H9 (cell line): ENCODE data around the gene DTWD2. TPM values are rescaled to one million over a fixed set of nuclear protein-coding genes. Genes with fewer than 3 reads are reported as not detected.

Experiments used
- DNase-seq: peaks from one replicate; pipeline ENCODE4 v3.0.0-alpha.2; 2017
- H2AFZ ChIP-seq: one replicate; pipeline ENCODE4 v1.6.1; 2013; ENCODE audit warnings: mild to moderate bottlenecking, low read length, control low read depth, moderate library complexity
- H2AK5ac ChIP-seq: 2 replicates; pipeline ENCODE4 v1.6.1; 2013; ENCODE audit warnings: low read length, control low read depth, mixed read lengths; ENCODE audit not compliant: insufficient read length
- H2BK120ac ChIP-seq: one replicate; pipeline ENCODE4 v1.6.1; 2013; ENCODE audit warnings: low read depth, mild to moderate bottlenecking, low read length, control low read depth, inconsistent platforms; ENCODE audit not compliant: poor library complexity, severe bottlenecking
- H2BK12ac ChIP-seq: 2 replicates; pipeline ENCODE4 v1.6.1; 2013; ENCODE audit warnings: low read length, control low read depth, mixed read lengths, low read depth; ENCODE audit not compliant: insufficient read length
- H2BK15ac ChIP-seq: 2 replicates; pipeline ENCODE4 v1.6.1; 2013; ENCODE audit warnings: low read depth, low read length, control low read depth
- H2BK20ac ChIP-seq: one replicate; pipeline ENCODE4 v1.6.1; 2013; ENCODE audit warnings: low read depth, mild to moderate bottlenecking, low read length, control low read depth, inconsistent platforms; ENCODE audit not compliant: poor library complexity, severe bottlenecking
- H2BK5ac ChIP-seq: 2 replicates; pipeline ENCODE4 v1.6.1; 2013; ENCODE audit warnings: low read length, control low read depth, mixed read lengths; ENCODE audit not compliant: insufficient read length
- H3K14ac ChIP-seq: 2 replicates; pipeline ENCODE4 v1.6.1; 2013; ENCODE audit warnings: low read length, control low read depth; ENCODE audit not compliant: insufficient read depth
- H3K18ac ChIP-seq: 2 replicates; pipeline ENCODE4 v1.6.1; 2013; ENCODE audit warnings: low read depth, mild to moderate bottlenecking, mixed read lengths, low read length, control low read depth; ENCODE audit not compliant: insufficient read length
- H3K23ac ChIP-seq: 2 replicates; pipeline ENCODE4 v1.6.1; 2013; ENCODE audit warnings: low read length, control low read depth, mixed read lengths, low read depth; ENCODE audit not compliant: insufficient read length
- H3K23me2 ChIP-seq: 2 replicates; pipeline ENCODE4 v1.6.1; 2013; ENCODE audit warnings: low read depth, mild to moderate bottlenecking, mixed read lengths, low read length, control low read depth; ENCODE audit not compliant: insufficient read length, poor library complexity, severe bottlenecking
- H3K27ac ChIP-seq: 2 replicates; pipeline ENCODE4 v1.5.1; 2013; ENCODE audit warnings: low read length, control low read depth, mixed read lengths, low read depth; ENCODE audit not compliant: insufficient read length
- H3K27me3 ChIP-seq: 2 replicates; pipeline ENCODE4 v1.6.1; 2013; ENCODE audit warnings: low read length, control low read depth, inconsistent platforms; ENCODE audit not compliant: insufficient read depth
- H3K4ac ChIP-seq: 2 replicates; pipeline ENCODE4 v1.6.1; 2013; ENCODE audit warnings: low read depth, mild to moderate bottlenecking, control low read depth, inconsistent platforms, low read length, moderate library complexity
- H3K4me1 ChIP-seq: 2 replicates; pipeline ENCODE4 v1.6.1; 2013; ENCODE audit warnings: low read length, control low read depth, inconsistent platforms; ENCODE audit not compliant: insufficient read depth
- H3K4me2 ChIP-seq: 2 replicates; pipeline ENCODE4 v1.6.1; 2013; ENCODE audit warnings: low read length, control low read depth, mixed read lengths; ENCODE audit not compliant: insufficient read length, insufficient read depth
- H3K56ac ChIP-seq: 2 replicates; pipeline ENCODE4 v1.6.1; 2013; ENCODE audit warnings: low read depth, mild to moderate bottlenecking, mixed read lengths, low read length, control low read depth; ENCODE audit not compliant: insufficient read length
- H3K79me1 ChIP-seq: 2 replicates; pipeline ENCODE4 v1.6.1; 2013; ENCODE audit warnings: low read depth, mild to moderate bottlenecking, moderate library complexity, low read length, control low read depth, inconsistent platforms; ENCODE audit not compliant: insufficient read depth, poor library complexity, severe bottlenecking
- H3K79me2 ChIP-seq: 2 replicates; pipeline ENCODE4 v1.6.1; 2013; ENCODE audit warnings: low read length, control low read depth, inconsistent platforms; ENCODE audit not compliant: insufficient read depth
- H3K9ac ChIP-seq: 2 replicates; pipeline ENCODE4 v1.6.1; 2013; ENCODE audit warnings: low read length, control low read depth, mixed read lengths; ENCODE audit not compliant: insufficient read length; ENCODE audit errors: extremely low read depth
- H3K9me3 ChIP-seq: one replicate; pipeline ENCODE4 v1.6.1; 2013; ENCODE audit warnings: low read depth, low read length, inconsistent platforms; ENCODE audit not compliant: control insufficient read depth
- H3T11ph ChIP-seq: one replicate; pipeline ENCODE4 v1.6.1; 2013; ENCODE audit warnings: mild to moderate bottlenecking, low read length, control low read depth, inconsistent platforms
- H4K20me1 ChIP-seq: one replicate; pipeline ENCODE4 v1.6.1; 2013; ENCODE audit not compliant: control insufficient read depth, insufficient read length, insufficient read depth
- H4K5ac ChIP-seq: 2 replicates; pipeline ENCODE4 v1.6.1; 2013; ENCODE audit warnings: low read depth, mild to moderate bottlenecking, mixed read lengths, low read length, control low read depth; ENCODE audit not compliant: insufficient read length
- H4K8ac ChIP-seq: replicated peaks from 2 replicates; pipeline ENCODE4 v1.6.1; 2013; ENCODE audit warnings: low read length, control low read depth, mixed read lengths, low read depth; ENCODE audit not compliant: insufficient read length
- H4K91ac ChIP-seq: 2 replicates; pipeline ENCODE4 v1.6.1; 2013; ENCODE audit warnings: low read depth, mild to moderate bottlenecking, moderate library complexity, mixed read lengths, low read length, control low read depth; ENCODE audit not compliant: insufficient read length
- H3K27ac Mint-ChIP-seq, 3 experiments: 2 replicates in 2 of 3; 3 replicates in 1 of 3; pipeline ENCODE4 v1.8.0; 2020 to 2021; ENCODE audit warnings: mixed read lengths in 3 of 3, mild to moderate bottlenecking in 1 of 3, moderate library complexity in 1 of 3
- H3K27me3 Mint-ChIP-seq: 2 replicates; pipeline ENCODE4 v1.8.0; 2021; ENCODE audit warnings: low read depth, mild to moderate bottlenecking, moderate library complexity, mixed read lengths
- H3K36me3 Mint-ChIP-seq, 3 experiments: 2 replicates in 2 of 3; 3 replicates in 1 of 3; pipeline ENCODE4 v1.8.0; 2020 to 2021; ENCODE audit warnings: low read depth in 3 of 3, mixed read lengths in 3 of 3; ENCODE audit not compliant: insufficient read depth in 1 of 3
- H3K4me1 Mint-ChIP-seq, 2 experiments: 2 replicates each; pipeline ENCODE4 v1.8.0; 2020; ENCODE audit warnings: mixed read lengths in 2 of 2
- H3K4me3 Mint-ChIP-seq, 2 experiments: 2 replicates in 1 of 2; 3 replicates in 1 of 2; pipeline ENCODE4 v1.8.0; 2020 to 2021; ENCODE audit warnings: mild to moderate bottlenecking in 2 of 2, mixed read lengths in 2 of 2, moderate library complexity in 1 of 2
- H3K9me3 Mint-ChIP-seq, 2 experiments: 2 replicates in 1 of 2; 3 replicates in 1 of 2; pipeline ENCODE4 v1.8.0; 2020; ENCODE audit warnings: mild to moderate bottlenecking in 2 of 2, mixed read lengths in 2 of 2, moderate library complexity in 1 of 2
- WGBS: extraction: QIAGEN DNeasy Blood & Tissue Kit; methylation state at CpG from one replicate; pipeline ENCODE4 v1.1.7; 2013; ENCODE audit warnings: missing lambda C conversion rate, low lambda C conversion rate, mixed read lengths; ENCODE audit not compliant: insufficient read length; ENCODE audit errors: extremely low coverage; 5-methylcytosine and 5-hydroxymethylcytosine counted together
- total RNA-seq: library from RNA; stranded (reverse); gene quantifications from 2 replicates; pipeline ENCODE4 v1.2.1, GENCODE V29; 2021
- TF ChIP-seq, protein P1 (sequence below): fragments of 200-600 bp; sonication (generic); conservative IDR thresholded peaks from 3 replicates; pipeline ENCODE4 v1.8.0; 2021; ENCODE audit warnings: antibody characterized with exemption, mild to moderate bottlenecking

The DTWD2 gene
- total RNA-seq, 1 experiment from 2014 or later: 10.8 TPM

DNA sequence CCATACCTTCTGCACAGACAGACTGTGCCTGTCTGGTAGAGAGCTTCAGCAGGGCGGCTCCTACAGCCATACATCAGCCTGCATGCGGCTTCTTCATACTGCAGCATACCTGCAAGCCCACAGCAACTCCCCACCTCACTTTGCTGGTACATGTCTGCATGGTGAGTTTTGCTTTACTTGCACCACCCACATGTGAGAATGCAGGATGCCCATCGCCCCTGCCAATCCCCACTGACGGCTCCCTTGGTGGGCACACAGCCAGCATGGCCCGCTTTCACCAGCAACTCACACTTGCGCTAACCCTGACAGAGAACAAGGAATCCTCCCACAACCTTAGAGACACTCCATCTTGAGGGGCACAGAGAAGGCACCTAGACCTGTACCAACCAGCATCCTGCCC, 114.9 kb downstream of the DTWD2 start:
- no peak overlapping the region for H3T11ph ChIP-seq
- H3K4me1 Mint-ChIP-seq: peaks cover 8 to 10% of the 10 kb centered on the region in 2 experiments
- no peak overlapping the region for H2BK5ac ChIP-seq
- no peak overlapping the region for H2BK20ac ChIP-seq
- H2BK120ac ChIP-seq: no peak overlapping the region
- DNase-seq: no peak
- TF ChIP-seq, protein P1, sequence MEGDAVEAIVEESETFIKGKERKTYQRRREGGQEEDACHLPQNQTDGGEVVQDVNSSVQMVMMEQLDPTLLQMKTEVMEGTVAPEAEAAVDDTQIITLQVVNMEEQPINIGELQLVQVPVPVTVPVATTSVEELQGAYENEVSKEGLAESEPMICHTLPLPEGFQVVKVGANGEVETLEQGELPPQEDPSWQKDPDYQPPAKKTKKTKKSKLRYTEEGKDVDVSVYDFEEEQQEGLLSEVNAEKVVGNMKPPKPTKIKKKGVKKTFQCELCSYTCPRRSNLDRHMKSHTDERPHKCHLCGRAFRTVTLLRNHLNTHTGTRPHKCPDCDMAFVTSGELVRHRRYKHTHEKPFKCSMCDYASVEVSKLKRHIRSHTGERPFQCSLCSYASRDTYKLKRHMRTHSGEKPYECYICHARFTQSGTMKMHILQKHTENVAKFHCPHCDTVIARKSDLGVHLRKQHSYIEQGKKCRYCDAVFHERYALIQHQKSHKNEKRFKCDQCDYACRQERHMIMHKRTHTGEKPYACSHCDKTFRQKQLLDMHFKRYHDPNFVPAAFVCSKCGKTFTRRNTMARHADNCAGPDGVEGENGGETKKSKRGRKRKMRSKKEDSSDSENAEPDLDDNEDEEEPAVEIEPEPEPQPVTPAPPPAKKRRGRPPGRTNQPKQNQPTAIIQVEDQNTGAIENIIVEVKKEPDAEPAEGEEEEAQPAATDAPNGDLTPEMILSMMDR: no peak
- WGBS: no CpG with 5 or more reads among the region's 6 CpGs
- no peaks in the 10 kb centered on the region for H3K23me2 ChIP-seq
- H3K4me3 Mint-ChIP-seq: no peak overlapping the region
- no peak overlapping the region for H3K9ac ChIP-seq
- H2AFZ ChIP-seq: no peak overlapping the region
- H3K79me1 ChIP-seq: no peaks in the 10 kb centered on the region
- H2BK12ac ChIP-seq: no peak overlapping the region
- H3K79me2 ChIP-seq: no peaks in the 10 kb centered on the region
- peaks cover 3% of the 10 kb centered on the region; the same call in 1 of the 2 replicates for H3K4me1 ChIP-seq
- H3K9me3 ChIP-seq: no peaks in the 10 kb centered on the region
- peaks cover 35 to 42% of the 10 kb centered on the region in 2 experiments for H3K9me3 Mint-ChIP-seq
- no peaks in the 10 kb centered on the region for H4K20me1 ChIP-seq
- peak overlapping the region in 1 of 3 experiments; percentile 62; a peak in 2 of 7 replicates for H3K27ac Mint-ChIP-seq
- no peak overlapping the region for H3K4me2 ChIP-seq
- H3K27me3 Mint-ChIP-seq: no peaks in the 10 kb centered on the region
- no peak overlapping the region for H3K23ac ChIP-seq
- no peak overlapping the region for H2BK15ac ChIP-seq
- no peak overlapping the region for H3K18ac ChIP-seq
- H3K14ac ChIP-seq: no peak overlapping the region
- no peak overlapping the region for H2AK5ac ChIP-seq
- H4K91ac ChIP-seq: no peak overlapping the region
- H4K8ac ChIP-seq: no peak overlapping the region
- no peaks in the 10 kb centered on the region for H3K27me3 ChIP-seq
- H3K27ac ChIP-seq: no peak overlapping the region
- H3K36me3 Mint-ChIP-seq: peaks cover 7 to 28% (median 13%) of the 10 kb centered on the region in 3 experiments
- H4K5ac ChIP-seq: no peak overlapping the region
- H3K56ac ChIP-seq: no peak overlapping the region
- no peak overlapping the region for H3K4ac ChIP-seq
